Upper lobe of left lung (tissue), 6 donors: ENCODE results near the gene SPRED2. TPM values are rescaled to one million over a fixed set of nuclear protein-coding genes. Genes with fewer than 3 reads are reported as not detected.
A peak's percentile ranks its signal among the peaks of the same experiment; 100 is the strongest.
"Not testable (repeated sequence)": the region's sequence is repeated elsewhere in the genome, so short reads cannot be mapped to it uniquely, and the experiment has no call there.

Source experiments
- ATAC-seq, 2 donors: fragments of 200-7000 bp; cut with Tn5 transposase; one replicate each; pipeline ENCODE4 v1.9.1; 2022; ENCODE audit warnings: mild to moderate bottlenecking in 2 of 2, moderate library complexity in 2 of 2; ENCODE audit not compliant: low FRiP score in 2 of 2
- DNase-seq, 2 donors: peaks; one replicate each; pipeline ENCODE4 v3.0.0-alpha.2; 2019 to 2020
- H3K27ac ChIP-seq, 4 donors: fragments of 200-600 bp; sonication (generic); one replicate each; pipeline ENCODE4 v1.5.1; 2016 to 2019
- H3K27me3 ChIP-seq, 4 donors: fragments of 200-600 bp; sonication (generic); one replicate each; pipeline ENCODE4 v1.5.1; 2017 to 2019
- H3K36me3 ChIP-seq, 4 donors: fragments of 200-600 bp; sonication (generic); one replicate each; pipeline ENCODE4 v1.5.1; 2016 to 2019
- H3K4me1 ChIP-seq, 4 donors: fragments of 200-600 bp; sonication (generic); one replicate each; pipeline ENCODE4 v1.5.1; 2018 to 2019
- H3K4me3 ChIP-seq, 4 donors: fragments of 200-600 bp; sonication (generic); one replicate each; pipeline ENCODE4 v1.5.1; 2017 to 2019; ENCODE audit warnings: mild to moderate bottlenecking in 2 of 4, moderate library complexity in 1 of 4
- H3K9me3 ChIP-seq, 4 donors: fragments of 200-600 bp; sonication (generic); one replicate each; pipeline ENCODE4 v1.5.1; 2018 to 2019
- CTCF ChIP-seq, 6 experiments: fragments of 450-650 bp in 4 of 6; fragments of 200-600 bp in 2 of 6; sonication (generic) in 2 of 6; IDR thresholded peaks; one replicate each; pipeline ENCODE4 v1.5.1; 2016 to 2019; ENCODE audit warnings: antibody characterized with exemption in 6 of 6
- EP300 ChIP-seq, 4 donors: sonication (generic); formaldehyde crosslinking; IDR thresholded peaks; one replicate each; pipeline ENCODE4 v1.5.1; 2017; ENCODE audit warnings: antibody characterized with exemption in 4 of 4, control low read depth in 2 of 4
- POLR2A ChIP-seq, 4 donors: fragments of 450-650 bp; IDR thresholded peaks; one replicate each; pipeline ENCODE4 v1.5.1; 2016 to 2017; ENCODE audit warnings: antibody characterized with exemption in 4 of 4, mild to moderate bottlenecking in 2 of 4
- POLR2AphosphoS5 ChIP-seq, 2 donors: sonication (generic); formaldehyde crosslinking; IDR thresholded peaks; one replicate each; pipeline ENCODE4 v1.5.1; 2017; ENCODE audit warnings: antibody characterized with exemption in 2 of 2
- WGBS, 2 donors: methylation state at CpG; one replicate each; pipeline ENCODE4 v1.1.5; 2017 to 2018; 5-methylcytosine and 5-hydroxymethylcytosine counted together
- total RNA-seq, 6 donors: library from RNA; depleted of rRNA in 4 of 6; stranded (reverse); fragments of >200 nt in 4 of 6; gene quantifications; one replicate each; pipeline versions ENCODE4 v1.1.0 to v1.2.1, GENCODE V29; 2016 to 2021
- donor health status: DM: no; HTN: no; CAD: no; lungs with moderate emphysema.
- donor health status: DM: no; HTN: yes; CAD: no; lungs with severe emphysema.

Gene SPRED2
- total RNA-seq, 6 donors from 2014 or later, result 15.7 to 53.0 (median 38.1) TPM

GRCh38 chr2:65317841-65318240 is 114.6 kb downstream of the SPRED2 start:
- Histone ChIP-seq H3K4me3 (no peak overlapping the region), H3K4me1 (peaks cover 0 to 11% (median 3%) of the 10 kb centered on the region in 4 donors), H3K9me3 (no peaks in the 10 kb centered on the region), H3K27me3 (no peaks in the 10 kb centered on the region), H3K27ac (no peak overlapping the region), H3K36me3 (peaks cover 5 to 31% (median 11%) of the 10 kb centered on the region in 4 donors)
- WGBS, 2 donors, result 92 to 94% methylated on average over 6 to 7 of the region's 7 CpGs
- TF ChIP-seq POLR2AphosphoS5 (IDR thresholded peaks at IDR 0.05) (no peak), EP300 (IDR thresholded peaks at IDR 0.05) (no peak), POLR2A (IDR thresholded peaks at IDR 0.05) (no peak), CTCF (IDR thresholded peaks at IDR 0.05) (no peak)
- no peak for DNase-seq
- no peak for ATAC-seq

GRCh38 chr2:65317351-65317750 is 115.0 kb downstream of the SPRED2 start:
- Histone ChIP-seq H3K36me3 (peaks cover 5 to 35% (median 13%) of the 10 kb centered on the region in 4 donors), H3K4me1 (peaks cover 0 to 12% (median 6%) of the 10 kb centered on the region in 4 donors)
- H3K9me3 ChIP-seq, ATAC-seq, H3K27me3 ChIP-seq, DNase-seq, H3K27ac ChIP-seq, H3K4me3 ChIP-seq: not testable (repeated sequence)
- WGBS, 2 donors, result 96% methylated on average over 6 to 7 of the region's 7 CpGs

GRCh38 chr2:65316072-65316471 is 116.3 kb downstream of the SPRED2 start:
- Histone ChIP-seq H3K9me3 (no peaks in the 10 kb centered on the region), H3K4me1 (peaks cover 0 to 16% (median 11%) of the 10 kb centered on the region in 4 donors), H3K4me3 (no peak overlapping the region), H3K27me3 (no peaks in the 10 kb centered on the region), H3K36me3 (peaks cover 5 to 42% (median 13%) of the 10 kb centered on the region in 4 donors), H3K27ac (peak overlapping the region in 3 of 4 donors; percentile 21 to 57 (median 50))
- 56 to 79% methylated on average over 5 to 6 of the region's 6 CpGs for WGBS, 2 donors
- ATAC-seq (peak; percentile 65 to 84), DNase-seq (no peak)
- peak in 1 of 2 donors; percentile 11 for TF ChIP-seq POLR2AphosphoS5 (IDR thresholded peaks at IDR 0.05)
- no peak for TF ChIP-seq CTCF (IDR thresholded peaks at IDR 0.05)

GRCh38 chr2:65314801-65315441 is 117.5 kb downstream of the SPRED2 start:
- Histone ChIP-seq H3K4me3 (no peak overlapping the region), H3K27ac (no peak overlapping the region), H3K9me3 (no peaks in the 10 kb centered on the region), H3K27me3 (no peaks in the 10 kb centered on the region), H3K36me3 (peaks cover 5 to 42% (median 13%) of the 10 kb centered on the region in 4 donors), H3K4me1 (peaks cover 3 to 15% (median 14%) of the 10 kb centered on the region in 4 donors)
- ATAC-seq, result no peak
- TF ChIP-seq EP300 (IDR thresholded peaks at IDR 0.05) (no peak), POLR2A (IDR thresholded peaks at IDR 0.05) (no peak), POLR2AphosphoS5 (IDR thresholded peaks at IDR 0.05) (no peak), CTCF (IDR thresholded peaks at IDR 0.05) (no peak)
- WGBS, 2 donors, result 88 to 91% methylated on average over 8 of the region's 8 CpGs
- DNase-seq, result no peak

GRCh38 chr2:65313954-65314256 is 118.5 kb downstream of the SPRED2 start:
- no peak for ATAC-seq

More at GRCh38 chr2:65313954-65314256, 118.5 kb downstream of the SPRED2 start:
- H3K4me3 ChIP-seq, result no peak overlapping the region
- no peak overlapping the region for H3K27ac ChIP-seq
- H3K27me3 ChIP-seq, result no peaks in the 10 kb centered on the region
- TF ChIP-seq POLR2AphosphoS5 (IDR thresholded peaks at IDR 0.05) (no peak), CTCF (IDR thresholded peaks at IDR 0.05) (no peak), EP300 (IDR thresholded peaks at IDR 0.05) (no peak), POLR2A (IDR thresholded peaks at IDR 0.05) (no peak)
- peaks cover 5 to 42% (median 13%) of the 10 kb centered on the region in 4 donors for H3K36me3 ChIP-seq
- peaks cover 13 to 23% (median 21%) of the 10 kb centered on the region in 4 donors for H3K4me1 ChIP-seq
- 99% methylated on average over 24 of the region's 24 CpGs for WGBS, 2 donors
- DNase-seq, result no peak
- H3K9me3 ChIP-seq, result no peaks in the 10 kb centered on the region
